Endothelial cell of umbilical vein (primary cell): ENCODE results near the gene ARHGEF16. TPM values are rescaled to one million over a fixed set of nuclear protein-coding genes. Genes with fewer than 3 reads are reported as not detected.

Experiments used
- BruUV-seq: library from RNA; stranded (reverse); fragments of 400-500 nt; replicated peaks from 2 replicates; lab custom pipeline; 2021; lab: Mats Ljungman, UMichigan
- CTCF ChIA-PET: fragments of 300-600, 350-600 bp; sonication (Branson Sonifier 250); formaldehyde crosslinking; loops from one replicate; lab custom pipeline; 2021; ENCODE audit warnings: antibody characterized with exemption, inconsistent platforms; lab: Charles Lee
- POLR2A ChIA-PET: fragments of 300-600, 350-600 bp; sonication (Branson Sonifier 250); formaldehyde crosslinking; loops from one replicate; lab custom pipeline; 2021; ENCODE audit warnings: antibody characterized with exemption, inconsistent platforms; lab: Charles Lee
- DNase-seq: peaks from one replicate; pipeline ENCODE4 v3.0.0-alpha.2; 2011; ENCODE audit warnings: low read depth, low spot score
- FAIRE-seq: peaks from 2 replicates; lab custom pipeline; 2011; peaks lifted over from hg19 to GRCh38; lab: Jason Lieb, UNC
- H2AFZ ChIP-seq: 2 replicates; pipeline ENCODE4 v1.6.0; 2012; ENCODE audit warnings: low read depth, low read length, control low read depth, inconsistent platforms
- H3K27ac ChIP-seq: 2 replicates; pipeline ENCODE4 v1.5.1; 2011; ENCODE audit warnings: low read depth, mild to moderate bottlenecking, control low read depth, low read length, moderate library complexity; ENCODE audit not compliant: insufficient read depth
- H3K27me3 ChIP-seq, 2 experiments: 2 replicates each; pipeline versions ENCODE4 v1.6.0 to v1.6.1; 2011; ENCODE audit warnings: low read length in 2 of 2, mixed read lengths in 1 of 2; ENCODE audit not compliant: control insufficient read depth in 2 of 2, insufficient read depth in 2 of 2
- H3K36me3 ChIP-seq, 2 experiments: 2 replicates in 1 of 2; 3 replicates in 1 of 2; pipeline ENCODE4 v1.5.1; 2011; ENCODE audit warnings: low read length in 2 of 2, mild to moderate bottlenecking in 1 of 2, moderate library complexity in 1 of 2; ENCODE audit not compliant: control insufficient read depth in 2 of 2, insufficient read depth in 2 of 2; ENCODE audit errors: extremely low read depth in 1 of 2
- H3K4me1 ChIP-seq: 3 replicates; pipeline ENCODE4 v1.5.1; 2011; ENCODE audit warnings: mild to moderate bottlenecking, low read length; ENCODE audit not compliant: control insufficient read depth, insufficient read depth; ENCODE audit errors: extremely low read depth
- H3K4me2 ChIP-seq: 2 replicates; pipeline ENCODE4 v1.6.1; 2011; ENCODE audit warnings: low read length, control low read depth, mixed read lengths; ENCODE audit not compliant: insufficient read depth
- H3K4me3 ChIP-seq, 3 experiments: fragments of 200-600 bp in 1 of 3; sonication (generic), shearing (Covaris generic) in 1 of 3; replicated peaks in 1 of 3; 2 replicates each; pipeline ENCODE4 v1.5.1; 2011 to 2016; ENCODE audit warnings: control low read depth in 3 of 3, low read length in 3 of 3, mild to moderate bottlenecking in 2 of 3, inconsistent platforms in 1 of 3, low read depth in 1 of 3, moderate library complexity in 1 of 3; ENCODE audit not compliant: insufficient read depth in 1 of 3
- H3K79me2 ChIP-seq: 2 replicates; pipeline ENCODE4 v1.6.0; 2012; ENCODE audit warnings: low read length, inconsistent platforms; ENCODE audit not compliant: control insufficient read depth, insufficient read depth
- H3K9ac ChIP-seq: replicated peaks from 2 replicates; pipeline ENCODE3; 2011; ENCODE audit warnings: low read length, control low read depth; ENCODE audit not compliant: insufficient read depth; ENCODE audit errors: extremely low read depth
- H3K9me1 ChIP-seq: replicated peaks from 3 replicates; pipeline ENCODE4 v1.6.0; 2011; ENCODE audit warnings: mild to moderate bottlenecking, low read length; ENCODE audit not compliant: control insufficient read depth, insufficient read depth; ENCODE audit errors: extremely low read depth
- H3K9me3 ChIP-seq: replicated peaks from 2 replicates; pipeline ENCODE4 v1.5.1; 2012; ENCODE audit warnings: low read length, inconsistent platforms; ENCODE audit not compliant: control insufficient read depth, insufficient read depth
- H4K20me1 ChIP-seq: replicated peaks from 2 replicates; pipeline ENCODE3; 2011; ENCODE audit warnings: mild to moderate bottlenecking, low read length; ENCODE audit not compliant: control insufficient read depth, insufficient read depth; ENCODE audit errors: extremely low read depth
- EZH2 ChIP-seq: IDR thresholded peaks from 2 replicates; pipeline ENCODE4 v1.6.1; 2012; ENCODE audit warnings: borderline replicate concordance, low read depth, mild to moderate bottlenecking, moderate library complexity, low read length, inconsistent platforms; ENCODE audit not compliant: severe bottlenecking
- FOS ChIP-seq: IDR thresholded peaks from 2 replicates; pipeline ENCODE4 v1.6.1; 2011; ENCODE audit warnings: mild to moderate bottlenecking, low read length, moderate library complexity, borderline replicate concordance; ENCODE audit not compliant: insufficient read depth
- GATA2 ChIP-seq: IDR thresholded peaks from 2 replicates; pipeline ENCODE4 v1.7.0; 2011; ENCODE audit warnings: low read depth, mild to moderate bottlenecking, moderate library complexity, mixed read lengths, low read length; ENCODE audit not compliant: insufficient read length, insufficient read depth
- JUN ChIP-seq: IDR thresholded peaks from 2 replicates; pipeline ENCODE4 v1.6.1; 2011; ENCODE audit warnings: borderline replicate concordance, low read depth; ENCODE audit not compliant: insufficient read length, insufficient read depth
- MYC ChIP-seq: IDR thresholded peaks from one replicate; pipeline ENCODE4 v1.6.1; 2011; ENCODE audit warnings: mild to moderate bottlenecking, low read depth, low read length
- POLR2A ChIP-seq: IDR thresholded peaks from 2 replicates; pipeline ENCODE4 v1.6.1; 2012; ENCODE audit warnings: low read depth, mild to moderate bottlenecking, control low read depth, low read length
- POLR2AphosphoS5 ChIP-seq: IDR thresholded peaks from 2 replicates; pipeline ENCODE4 v1.6.1; 2012; ENCODE audit warnings: low read depth, mild to moderate bottlenecking, control low read depth, low read length, moderate library complexity; ENCODE audit not compliant: insufficient read depth
- dilution Hi-C: fragments of 300-500 bp; cut with MboI; formaldehyde crosslinking; loops from one replicate; pipeline ENCODE4 v1.15.0; 2019; ENCODE audit warnings: low sequenced_read_pairs; ENCODE audit not compliant: extremely low pct_ligation_motif_present
- intact Hi-C: fragments of 100-400 bp; cut with micrococcal nuclease; formaldehyde crosslinking; loops from one replicate; pipeline ENCODE4 v1.10.0; 2022
- polyA plus RNA-seq, 4 experiments: library from polyadenylated mRNA; depleted of rRNA in 3 of 4; stranded (reverse) in 3 of 4; unstranded in 1 of 4; fragments of >200 nt; gene quantifications; 2 replicates each; pipeline versions ENCODE4 v1.2.1 to v1.2.3, GENCODE V29; 2011 to 2012; ENCODE audit warnings: missing spikeins in 1 of 4
- total RNA-seq: library from RNA; stranded (reverse); gene quantifications from 2 replicates; pipeline ENCODE4 v1.2.3, GENCODE V29; 2021
- TF ChIP-seq, protein P1 (sequence below): IDR thresholded peaks from 2 replicates; pipeline ENCODE4 v1.6.1; 2011; ENCODE audit not compliant: insufficient read depth, insufficient read length
- TF ChIP-seq, protein P2 (sequence below), 2 donors: IDR thresholded peaks; 1 replicate in 1 of 2; 2 replicates in 1 of 2; pipeline ENCODE4 v1.5.1; 2011; ENCODE audit warnings: low read length in 2 of 2, mild to moderate bottlenecking in 2 of 2, moderate library complexity in 2 of 2, control low read depth in 1 of 2, inconsistent platforms in 1 of 2, low read depth in 1 of 2; ENCODE audit not compliant: insufficient read depth in 1 of 2; ENCODE audit errors: extremely low read depth in 1 of 2

ARHGEF16 gene
- total and polyA plus RNA-seq, 2 donors (not counting 3 experiments of a cell fraction or from before 2014, with no cell fraction given) = 0.52 to 1.3 TPM

DNA sequence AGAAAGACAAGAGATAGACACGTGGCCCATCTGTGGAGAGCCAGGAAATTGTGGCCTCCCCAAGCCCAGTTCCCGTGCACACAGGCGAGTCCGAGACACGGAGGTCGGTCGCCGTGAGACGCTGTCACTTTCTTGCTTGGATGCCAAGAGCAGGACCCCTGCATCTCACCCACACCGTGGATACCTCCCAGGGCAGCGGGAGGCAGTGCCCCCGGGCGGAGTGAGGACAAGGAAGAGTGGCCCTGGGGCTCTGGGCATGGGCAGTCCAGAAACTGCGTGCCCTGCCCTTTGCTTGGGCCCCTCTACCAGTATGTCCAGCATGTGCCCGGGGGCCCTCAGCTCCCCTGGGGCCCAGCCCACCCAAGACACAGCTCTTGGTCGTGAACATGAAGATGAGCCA lies 24.7 kb upstream of the ARHGEF16 start:
- DNase-seq (no peak), FAIRE-seq (no peak)
- Histone ChIP-seq H3K27ac (no peak overlapping the region), H3K9me1 (no peaks in the 10 kb centered on the region), H3K4me2 (no peak overlapping the region), H4K20me1 (no peaks in the 10 kb centered on the region), H3K4me1 (no peaks in the 10 kb centered on the region), H3K36me3 (no peaks in the 10 kb centered on the region), H3K4me3 (no peak overlapping the region), H3K9me3 (no peaks in the 10 kb centered on the region), H3K9ac (no peak overlapping the region), H2AFZ (no peak overlapping the region), H3K27me3 (no peaks in the 10 kb centered on the region), H3K79me2 (no peaks in the 10 kb centered on the region)
- ChIA-PET CTCF (no interaction called here), POLR2A (no interaction called here)
- dilution Hi-C loops = no loop called here
- TF ChIP-seq POLR2A (no peak), JUN (no peak), POLR2AphosphoS5 (no peak), EZH2 (no peak), MYC (no peak), GATA2 (no peak), FOS (no peak)
- TF ChIP-seq, protein P1, sequence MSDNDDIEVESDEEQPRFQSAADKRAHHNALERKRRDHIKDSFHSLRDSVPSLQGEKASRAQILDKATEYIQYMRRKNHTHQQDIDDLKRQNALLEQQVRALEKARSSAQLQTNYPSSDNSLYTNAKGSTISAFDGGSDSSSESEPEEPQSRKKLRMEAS = no peak
- TF ChIP-seq, protein P2, sequence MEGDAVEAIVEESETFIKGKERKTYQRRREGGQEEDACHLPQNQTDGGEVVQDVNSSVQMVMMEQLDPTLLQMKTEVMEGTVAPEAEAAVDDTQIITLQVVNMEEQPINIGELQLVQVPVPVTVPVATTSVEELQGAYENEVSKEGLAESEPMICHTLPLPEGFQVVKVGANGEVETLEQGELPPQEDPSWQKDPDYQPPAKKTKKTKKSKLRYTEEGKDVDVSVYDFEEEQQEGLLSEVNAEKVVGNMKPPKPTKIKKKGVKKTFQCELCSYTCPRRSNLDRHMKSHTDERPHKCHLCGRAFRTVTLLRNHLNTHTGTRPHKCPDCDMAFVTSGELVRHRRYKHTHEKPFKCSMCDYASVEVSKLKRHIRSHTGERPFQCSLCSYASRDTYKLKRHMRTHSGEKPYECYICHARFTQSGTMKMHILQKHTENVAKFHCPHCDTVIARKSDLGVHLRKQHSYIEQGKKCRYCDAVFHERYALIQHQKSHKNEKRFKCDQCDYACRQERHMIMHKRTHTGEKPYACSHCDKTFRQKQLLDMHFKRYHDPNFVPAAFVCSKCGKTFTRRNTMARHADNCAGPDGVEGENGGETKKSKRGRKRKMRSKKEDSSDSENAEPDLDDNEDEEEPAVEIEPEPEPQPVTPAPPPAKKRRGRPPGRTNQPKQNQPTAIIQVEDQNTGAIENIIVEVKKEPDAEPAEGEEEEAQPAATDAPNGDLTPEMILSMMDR (IDR thresholded peaks at IDR 0.05; ENCODE audit: extremely low read depth in 1 of 2, insufficient read depth in 1 of 2, low read depth in 1 of 2, low read length in 2 of 2) = no peak
- intact Hi-C loops = loop anchor here (10.0 kb wide), 1 partner anchor 1235 kb away; the partner anchor contains the start of gene FAAP20
- no TSS peak for BruUV-seq
